HEK293 (cell line): ENCODE data around the gene ELAC1.
A peak's percentile ranks its signal among the peaks of the same experiment; 100 is the strongest.

Source experiments
- CTCF ChIA-PET: fragments of 350-600 bp; formaldehyde crosslinking; extraction: SDS; loops from one replicate; lab custom pipeline; 2021; ENCODE audit warnings: antibody characterized with exemption; lab: Yijun Ruan, JAX
- POLR2A ChIA-PET: fragments of 300-600 bp; formaldehyde crosslinking; extraction: SDS; loops from one replicate; lab custom pipeline; 2020; ENCODE audit warnings: antibody characterized with exemption, inconsistent platforms; lab: Yijun Ruan, JAX
- H3K27ac ChIP-seq: fragments of 200-500 bp; sonication (Bioruptor generic); 2 replicates; pipeline ENCODE4 v1.5.1; 2014; ENCODE audit warnings: low read depth, low read length, control low read depth, inconsistent platforms; ENCODE audit errors: extremely low read depth
- H3K36me3 ChIP-seq, 2 experiments: fragments of 200-500 bp in 1 of 2; sonication (Bioruptor generic) in 1 of 2; 1 replicate in 1 of 2; 2 replicates in 1 of 2; pipeline ENCODE4 v1.5.1; 2014 to 2017; ENCODE audit warnings: inconsistent platforms in 2 of 2, low read length in 2 of 2; ENCODE audit not compliant: control insufficient read depth in 2 of 2, insufficient read depth in 1 of 2
- H3K4me1 ChIP-seq: fragments of 200-500 bp; sonication (Bioruptor generic); 2 replicates; pipeline ENCODE4 v1.5.1; 2014; ENCODE audit warnings: mild to moderate bottlenecking, low read length, inconsistent platforms; ENCODE audit not compliant: control insufficient read depth, insufficient read depth
- H3K4me3 ChIP-seq: 2 replicates; pipeline ENCODE4 v1.5.1; 2011; ENCODE audit warnings: low read depth, mild to moderate bottlenecking, control low read depth, low read length, moderate library complexity
- H3K9me3 ChIP-seq: fragments of 200-500 bp; sonication (Bioruptor generic); 2 replicates; pipeline ENCODE4 v1.5.1; 2014; ENCODE audit warnings: low read depth, low read length, inconsistent platforms; ENCODE audit not compliant: control insufficient read depth, insufficient read depth
- GLIS1 ChIP-seq: fragments of 450-650 bp; formaldehyde crosslinking; IDR thresholded peaks from 2 replicates; pipeline ENCODE4 v1.5.1; 2016; ENCODE audit warnings: missing biosample characterization, missing genetic modification characterization
- HOXD13 ChIP-seq: sonication (generic); formaldehyde crosslinking; IDR thresholded peaks from 2 replicates; pipeline ENCODE4 v1.8.0; 2022; ENCODE audit warnings: missing genetic modification reagents, borderline replicate concordance
- REST ChIP-seq: fragments of 450-650 bp; formaldehyde crosslinking; IDR thresholded peaks from 2 replicates; pipeline ENCODE4 v1.5.1; 2016; ENCODE audit warnings: missing biosample characterization, missing genetic modification characterization
- SCRT1 ChIP-seq: fragments of 450-650 bp; formaldehyde crosslinking; IDR thresholded peaks from 2 replicates; pipeline ENCODE4 v1.5.1; 2016; ENCODE audit warnings: missing biosample characterization, missing genetic modification characterization, borderline replicate concordance
- SCRT2 ChIP-seq: fragments of 450-650 bp; formaldehyde crosslinking; IDR thresholded peaks from 2 replicates; pipeline ENCODE4 v1.5.1; 2016; ENCODE audit warnings: missing biosample characterization, missing genetic modification characterization
- SETDB1 ChIP-seq: IDR thresholded peaks from one replicate; pipeline ENCODE4 v1.6.1; 2017; ENCODE audit warnings: mild to moderate bottlenecking, low read length, moderate library complexity, mixed read lengths; ENCODE audit not compliant: insufficient read length
- WT1 ChIP-seq: fragments of 450-650 bp; formaldehyde crosslinking; IDR thresholded peaks from 2 replicates; pipeline ENCODE4 v1.5.1; 2016; ENCODE audit warnings: missing biosample characterization, missing genetic modification characterization
- YY1 ChIP-seq: fragments of 450-650 bp; formaldehyde crosslinking; IDR thresholded peaks from 2 replicates; pipeline ENCODE4 v1.5.1; 2018; ENCODE audit warnings: missing biosample characterization, missing genetic modification characterization
- ZBTB20 ChIP-seq: fragments of 450-650 bp; formaldehyde crosslinking; IDR thresholded peaks from 2 replicates; pipeline ENCODE4 v1.5.1; 2016; ENCODE audit warnings: missing biosample characterization, missing genetic modification characterization
- ZFP37 ChIP-seq: fragments of 450-650 bp; formaldehyde crosslinking; IDR thresholded peaks from 2 replicates; pipeline ENCODE4 v1.5.1; 2016; ENCODE audit warnings: missing biosample characterization, missing genetic modification characterization
- ZNF202 ChIP-seq: fragments of 450-650 bp; formaldehyde crosslinking; IDR thresholded peaks from 2 replicates; pipeline ENCODE4 v1.5.1; 2016; ENCODE audit warnings: missing biosample characterization, missing genetic modification characterization, borderline replicate concordance
- ZNF214 ChIP-seq: fragments of 450-650 bp; formaldehyde crosslinking; IDR thresholded peaks from 2 replicates; pipeline ENCODE4 v1.5.1; 2017; ENCODE audit warnings: missing biosample characterization, mild to moderate bottlenecking, missing genetic modification characterization, borderline replicate concordance
- ZNF248 ChIP-seq: fragments of 450-650 bp; formaldehyde crosslinking; IDR thresholded peaks from 2 replicates; pipeline ENCODE4 v1.5.1; 2017; ENCODE audit warnings: missing biosample characterization, missing genetic modification characterization
- ZNF366 ChIP-seq: fragments of 450-650 bp; formaldehyde crosslinking; conservative IDR thresholded peaks from 2 replicates; pipeline ENCODE4 v1.5.1; 2016; ENCODE audit warnings: missing biosample characterization, missing genetic modification characterization
- ZNF423 ChIP-seq: fragments of 450-650 bp; formaldehyde crosslinking; IDR thresholded peaks from 2 replicates; pipeline ENCODE4 v1.5.1; 2016; ENCODE audit warnings: missing biosample characterization, missing genetic modification characterization
- ZNF433 ChIP-seq: fragments of 450-650 bp; formaldehyde crosslinking; IDR thresholded peaks from 2 replicates; pipeline ENCODE4 v1.5.1; 2016; ENCODE audit warnings: missing biosample characterization, missing genetic modification characterization, low read depth
- ZNF518A ChIP-seq: fragments of 450-650 bp; formaldehyde crosslinking; conservative IDR thresholded peaks from 2 replicates; pipeline ENCODE4 v1.5.1; 2016; ENCODE audit warnings: low read depth, missing biosample characterization, missing genetic modification characterization
- ZNF529 ChIP-seq: fragments of 450-650 bp; formaldehyde crosslinking; IDR thresholded peaks from 2 replicates; pipeline ENCODE4 v1.5.1; 2017; ENCODE audit warnings: missing genetic modification characterization, missing biosample characterization; ENCODE audit not compliant: insufficient replicate concordance
- ZNF544 ChIP-seq: fragments of 450-650 bp; formaldehyde crosslinking; IDR thresholded peaks from 2 replicates; pipeline ENCODE4 v1.5.0; 2017; ENCODE audit warnings: missing biosample characterization, missing genetic modification characterization
- ZNF560 ChIP-seq: fragments of 450-650 bp; formaldehyde crosslinking; IDR thresholded peaks from 2 replicates; pipeline ENCODE4 v1.5.1; 2017; ENCODE audit warnings: missing biosample characterization, missing genetic modification characterization, borderline replicate concordance
- ZNF585B ChIP-seq: fragments of 450-650 bp; formaldehyde crosslinking; IDR thresholded peaks from 2 replicates; pipeline ENCODE4 v1.5.1; 2016; ENCODE audit warnings: missing biosample characterization, missing genetic modification characterization
- ZNF670 ChIP-seq: fragments of 450-650 bp; formaldehyde crosslinking; IDR thresholded peaks from 2 replicates; pipeline ENCODE4 v1.5.1; 2016; ENCODE audit warnings: missing biosample characterization, missing genetic modification characterization, low read depth
- ZNF776 ChIP-seq: fragments of 450-650 bp; formaldehyde crosslinking; IDR thresholded peaks from 2 replicates; pipeline ENCODE4 v1.5.0; 2017; ENCODE audit warnings: missing biosample characterization, missing genetic modification characterization, borderline replicate concordance
- ZNF843 ChIP-seq: fragments of 450-650 bp; formaldehyde crosslinking; IDR thresholded peaks from 2 replicates; pipeline ENCODE4 v1.5.1; 2016; ENCODE audit warnings: missing biosample characterization, missing genetic modification characterization
- ZSCAN4 ChIP-seq: fragments of 450-650 bp; formaldehyde crosslinking; IDR thresholded peaks from 2 replicates; pipeline ENCODE4 v1.5.1; 2017; ENCODE audit warnings: missing biosample characterization, missing genetic modification characterization

Gene ELAC1

GRCh38 chr18:50982802-50983179 lies 15.0 kb downstream of the ELAC1 start:
- ChIA-PET POLR2A (no interaction called here), CTCF (interaction anchor here (0.6 to 1.4 kb wide), 7 partner anchors 16 to 205 kb away, joined by 3 to 6 read pairs (median 3); no protein-coding TSS in a partner anchor)
- Histone ChIP-seq H3K9me3 (no peaks in the 10 kb centered on the region; the same call in 1 of the 2 replicates), H3K27ac (no peak overlapping the region)
- 0 out of 2 replicates have a peak, but pooled peaks have one; percentile 29 for TF ChIP-seq ZNF248 (tag by site-specific recombination)
- no peak for TF ChIP-seq WT1 (tag by site-specific recombination)
- no peak for TF ChIP-seq ZNF214 (tag by site-specific recombination)
- TF ChIP-seq REST = peak; percentile 55; the same call in 1 of the 2 replicates
- peak; percentile 48; the same call in 1 of the 2 replicates for TF ChIP-seq ZNF366 (tag by site-specific recombination)
- TF ChIP-seq, all 188 proteins: peak for 3
- Histone ChIP-seq H3K36me3 (peaks cover 0 to 13% of the 10 kb centered on the region in 2 experiments; a peak in 2 of 3 replicates), H3K4me3 (no peak overlapping the region), H3K4me1 (no peaks in the 10 kb centered on the region)

- ChIA-PET CTCF (interaction anchor here (0.6 to 1.9 kb wide), 6 partner anchors 11 to 264 kb away, joined by 3 to 7 read pairs (median 4); no protein-coding TSS in a partner anchor), POLR2A (interaction anchor here (0.9 to 2.2 kb wide), 3 partner anchors 18 to 43 kb away, joined by 3 to 10 read pairs (median 3); partner anchors contain the start of genes ELAC1 and SMAD4)
- Histone ChIP-seq H3K36me3 (no peaks in the 10 kb centered on the region; a peak in 1 of 3 replicates), H3K9me3 (no peaks in the 10 kb centered on the region), H3K27ac (no peak overlapping the region), H3K4me3 (no peak overlapping the region), H3K4me1 (no peaks in the 10 kb centered on the region)
- no peak for TF ChIP-seq ZBTB20 (tag by site-specific recombination)
- TF ChIP-seq ZNF585B = no peak
- TF ChIP-seq ZNF518A (tag by site-specific recombination) = no peak
- no peak for TF ChIP-seq WT1 (tag by site-specific recombination)
- no peak for TF ChIP-seq ZNF423 (tag by site-specific recombination)
- TF ChIP-seq ZNF433 (tag by site-specific recombination) = no peak
- TF ChIP-seq SCRT2 (tag by site-specific recombination) = peak; percentile 82
- TF ChIP-seq ZNF544 = no peak
- TF ChIP-seq ZNF670 (tag by site-specific recombination) = no peak
- TF ChIP-seq ZFP37 (tag by site-specific recombination) = 0 out of 2 replicates have a peak, but pooled peaks have one; percentile 44
- TF ChIP-seq ZNF529 (tag by site-specific recombination) = no peak
- TF ChIP-seq SETDB1 = no peak
- TF ChIP-seq ZNF843 = no peak
- TF ChIP-seq ZSCAN4 = no peak
- TF ChIP-seq ZNF776 (tag by site-specific recombination) = no peak
- TF ChIP-seq YY1 (tag by site-specific recombination) = no peak
- TF ChIP-seq ZNF560 (tag by site-specific recombination) = no peak
- TF ChIP-seq HOXD13 = no peak
- TF ChIP-seq GLIS1 (tag by site-specific recombination) = no peak
- TF ChIP-seq SCRT1 = peak; percentile 37; the same call in 1 of the 2 replicates
- no peak for TF ChIP-seq ZNF202 (tag by site-specific recombination)
Measured at GRCh38 chr18:50986360-50987087, 18.7 kb downstream of the ELAC1 start.
